ENCODE measurements around the gene VANGL1. TPM values are rescaled to one million over a fixed set of nuclear protein-coding genes. Genes with fewer than 3 reads are reported as not detected.

The VANGL1 gene
- total and polyA plus RNA-seq, 2 of the 8 experiments (the other 6 are each of a cell fraction or from before 2014, with no cell fraction given) = 9.4 to 13.4 TPM

DNA sequence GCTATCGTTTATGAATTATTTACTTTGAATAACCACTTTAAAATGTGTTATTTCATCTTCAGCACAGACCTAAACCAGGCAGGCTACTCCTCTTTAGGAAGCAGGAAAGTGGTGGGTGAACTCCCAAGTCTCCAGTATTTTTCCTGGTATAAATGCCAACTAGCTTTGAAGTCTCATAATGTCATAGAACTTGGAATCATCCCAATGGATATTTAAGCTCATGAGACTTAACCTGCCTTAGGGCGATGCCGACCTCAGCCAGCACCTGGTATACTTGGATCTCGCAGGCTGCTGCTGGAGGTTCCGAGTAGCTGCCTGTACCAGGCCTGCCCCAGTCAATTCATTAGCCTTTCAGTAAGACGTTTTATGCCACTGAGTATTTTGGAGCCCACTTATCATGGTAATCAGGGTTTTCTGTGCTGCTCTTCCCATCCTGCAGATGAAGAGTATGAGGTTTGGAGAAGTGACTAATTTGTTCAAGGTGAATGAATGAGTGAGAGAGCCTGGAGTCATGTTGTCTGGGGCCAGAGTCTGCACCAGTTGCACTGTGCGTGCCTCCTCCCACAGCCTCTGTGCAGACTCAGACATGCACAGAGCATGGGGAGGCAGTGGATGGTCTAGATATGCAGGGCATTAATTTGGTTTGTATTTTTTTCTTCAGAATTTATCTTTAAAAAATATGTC, 34.9 kb downstream of the VANGL1 start:
- DNase-seq (ENCODE audit: low read depth in 1 of 2, low spot score in 2 of 2) (no peak), FAIRE-seq (no peak)
- Histone ChIP-seq H2BK20ac (ENCODE audit: low read length) (no peak overlapping the region), H3K23ac (ENCODE audit: insufficient read length) (no peak overlapping the region), H3K36me3 (ENCODE audit: control insufficient read depth in 2 of 4, insufficient read depth in 4 of 4, low read length in 3 of 4) (no peaks in the 10 kb centered on the region; a peak in 2 of 8 replicates), H2AK5ac (ENCODE audit: low read depth, low read length) (no peak overlapping the region; the same call in 1 of the 2 replicates), H3K4me3 (ENCODE audit: extremely low read depth in 1 of 4, insufficient read depth in 2 of 4, low read depth in 3 of 4, low read length in 4 of 4) (no peak overlapping the region), H3K4me1 (replicated peaks in 1 of 4; ENCODE audit: control insufficient read depth in 3 of 4, insufficient read depth in 4 of 4, low read length in 3 of 4) (peaks cover 0 to 2% (median 0%) of the 10 kb centered on the region in 4 experiments; a peak in 2 of 7 replicates), H4K91ac (replicated peaks; ENCODE audit: insufficient read length, low read length) (no peak overlapping the region), H4K8ac (ENCODE audit: extremely low read depth, insufficient read depth, low read length) (no peak overlapping the region), H3K56ac (replicated peaks; ENCODE audit: insufficient read length, low read depth, low read length) (no peak overlapping the region), H2BK120ac (replicated peaks; ENCODE audit: low read depth, low read length) (no peak overlapping the region), H2BK5ac (ENCODE audit: low read depth, low read length) (no peak overlapping the region; the same call in 1 of the 2 replicates), H3K4me2 (ENCODE audit: insufficient read depth in 1 of 2, low read depth in 2 of 2, low read length in 2 of 2) (no peak overlapping the region), H3K14ac (ENCODE audit: insufficient read length) (no peak overlapping the region), H2BK12ac (ENCODE audit: low read depth, low read length) (peak overlapping the region; percentile 60; the same call in 1 of the 2 replicates), H3K79me2 (ENCODE audit: control insufficient read depth in 1 of 2, insufficient read depth in 2 of 2, low read length in 2 of 2) (no peaks in the 10 kb centered on the region; a peak in 1 of 4 replicates), H2AFZ (ENCODE audit: low read length) (no peak overlapping the region), H4K5ac (ENCODE audit: insufficient read length, low read depth, low read length) (no peak overlapping the region), H3K79me1 (ENCODE audit: low read depth, low read length) (no peaks in the 10 kb centered on the region), H3K9ac (replicated peaks in 1 of 4; ENCODE audit: extremely low read depth in 1 of 4, low read depth in 3 of 4, low read length in 3 of 4) (no peak overlapping the region), H3K23me2 (ENCODE audit: low read depth, low read length) (no peaks in the 10 kb centered on the region), H3K27me3 (replicated peaks in 1 of 4; ENCODE audit: control insufficient read depth in 3 of 4, extremely low read depth in 1 of 4, insufficient read depth in 3 of 4, low read length in 3 of 4) (no peaks in the 10 kb centered on the region), H3K9me3 (ENCODE audit: insufficient read depth in 2 of 2, low read depth in 1 of 2, low read length in 1 of 2) (no peaks in the 10 kb centered on the region), H4K20me1 (replicated peaks in 1 of 2; ENCODE audit: control insufficient read depth in 1 of 2, insufficient read depth in 2 of 2, low read length in 2 of 2) (peaks cover 0 to 2% of the 10 kb centered on the region in 2 experiments), H3K18ac (ENCODE audit: extremely low read depth, low read length) (no peak overlapping the region), H3K4ac (replicated peaks; ENCODE audit: insufficient read length, low read depth, low read length) (no peak overlapping the region), H2BK15ac (ENCODE audit: low read length) (no peak overlapping the region), H3K27ac (ENCODE audit: low read depth, low read length) (peak overlapping the region; percentile 39; the same call in 1 of the 2 replicates)
- CTCF ChIA-PET (ENCODE audit: partially characterized antibody) = interaction anchor here (0.6 to 1.5 kb wide), 5 partner anchors 24 to 68 kb away, joined by 3 to 10 read pairs (median 5); no protein-coding TSS in a partner anchor
- TF ChIP-seq JUN (IDR thresholded peaks at IDR 0.05; ENCODE audit: low read depth, low read length) = no peak
- no peak for TF ChIP-seq YY1 (IDR thresholded peaks at IDR 0.05; ENCODE audit: low read depth, low read length)
- TF ChIP-seq SIX5 (IDR thresholded peaks at IDR 0.05; ENCODE audit: low read depth, low read length) = no peak
- POLR2A ChIA-PET (ENCODE audit: partially characterized antibody) = no interaction called here
- 88% methylated on average over 7 of the region's 7 CpGs; no CpG with 5 or more reads in 1 of the 2 experiments for WGBS, 2 experiments (ENCODE audit: extremely low coverage in 1 of 2, insufficient coverage in 1 of 2, insufficient read length in 1 of 2, insufficient replicate concordance in 2 of 2, low coverage in 1 of 2, low lambda C conversion rate in 2 of 2, missing lambda C conversion rate in 1 of 2)

Measured in H1 (cell line).